MG63 (cell line): ENCODE data around the gene DPF3. TPM values are rescaled to one million over a fixed set of nuclear protein-coding genes. Genes with fewer than 3 reads are reported as not detected.

Experiments
- DNase-seq: peaks from one replicate; pipeline ENCODE4 v3.0.0-alpha.2; 2020
- H3K27me3 ChIP-seq: fragments of 250-450 bp; sonication (Bioruptor Pico); 2 replicates; pipeline ENCODE4 v1.5.1; 2020; ENCODE audit warnings: mild to moderate bottlenecking, moderate library complexity
- H3K36me3 ChIP-seq: fragments of 250-450 bp; sonication (Bioruptor Pico); 2 replicates; pipeline ENCODE4 v1.5.1; 2020; ENCODE audit warnings: mild to moderate bottlenecking, moderate library complexity
- H3K4me3 ChIP-seq: fragments of 250-450 bp; sonication (Bioruptor Pico); 2 replicates; pipeline ENCODE4 v1.5.1; 2020; ENCODE audit warnings: mild to moderate bottlenecking, moderate library complexity
- H3K9me3 ChIP-seq: fragments of 250-450 bp; sonication (Bioruptor Pico); 2 replicates; pipeline ENCODE4 v1.5.1; 2020; ENCODE audit warnings: mild to moderate bottlenecking, moderate library complexity
- total RNA-seq: library from RNA; depleted of rRNA; stranded (reverse); fragments of >200 nt; shearing (Covaris generic); gene quantifications from 2 replicates; pipeline ENCODE4 v1.2.3, GENCODE V29; 2014; ENCODE audit warnings: low replicate concordance

The DPF3 gene
- total RNA-seq, 1 experiment from 2014 or later = 2.3 TPM

DNA sequence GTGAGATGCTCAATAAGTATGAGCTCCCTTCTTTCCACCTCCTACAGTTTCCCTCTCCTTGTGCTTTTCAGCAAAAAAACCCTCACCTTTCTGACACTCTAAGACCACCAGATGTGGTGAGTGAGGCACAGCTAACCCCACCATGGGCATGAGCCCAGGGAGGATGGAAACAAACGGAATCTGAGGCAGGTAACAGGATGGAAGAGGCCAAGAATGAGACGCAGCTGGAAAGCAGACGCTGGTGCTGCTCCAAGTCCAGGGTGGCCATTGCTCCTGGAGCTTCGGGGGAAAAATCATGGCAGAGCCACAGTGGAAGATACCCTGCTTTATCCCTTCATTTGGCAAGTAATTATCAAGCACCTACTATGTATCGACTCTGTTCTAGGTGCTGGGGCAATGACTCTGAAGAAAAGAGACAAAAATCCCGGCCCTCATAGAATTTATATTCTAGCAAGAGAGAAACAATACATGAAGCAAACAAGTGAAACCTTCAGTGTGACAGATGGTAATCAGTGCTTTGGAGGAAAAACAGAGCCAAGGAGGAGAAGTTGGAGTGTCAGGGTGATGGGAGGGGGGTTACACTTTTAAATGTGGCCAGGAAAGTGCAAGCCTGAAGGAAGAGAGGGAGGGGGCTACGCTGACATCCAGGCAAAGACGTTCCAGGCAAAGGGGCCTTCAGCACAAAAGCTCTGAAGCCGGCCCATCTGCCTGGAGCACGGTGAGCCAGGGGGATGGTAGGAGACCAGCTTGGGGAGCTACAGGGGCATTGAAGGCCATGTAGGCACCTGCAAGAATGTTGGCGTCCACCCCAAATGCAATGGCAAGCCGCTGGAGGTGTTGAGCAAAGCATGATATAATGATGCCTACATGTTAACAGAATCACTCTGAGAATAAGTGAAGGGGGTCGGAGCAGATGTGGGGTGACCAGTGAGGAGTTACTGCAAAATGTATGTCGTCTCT is 154.2 kb downstream of the DPF3 start:
- H3K36me3 ChIP-seq = no peaks in the 10 kb centered on the region
- H3K4me3 ChIP-seq = no peak overlapping the region
- no peaks in the 10 kb centered on the region for H3K27me3 ChIP-seq
- no peak for DNase-seq
- H3K9me3 ChIP-seq = no peaks in the 10 kb centered on the region

DNA sequence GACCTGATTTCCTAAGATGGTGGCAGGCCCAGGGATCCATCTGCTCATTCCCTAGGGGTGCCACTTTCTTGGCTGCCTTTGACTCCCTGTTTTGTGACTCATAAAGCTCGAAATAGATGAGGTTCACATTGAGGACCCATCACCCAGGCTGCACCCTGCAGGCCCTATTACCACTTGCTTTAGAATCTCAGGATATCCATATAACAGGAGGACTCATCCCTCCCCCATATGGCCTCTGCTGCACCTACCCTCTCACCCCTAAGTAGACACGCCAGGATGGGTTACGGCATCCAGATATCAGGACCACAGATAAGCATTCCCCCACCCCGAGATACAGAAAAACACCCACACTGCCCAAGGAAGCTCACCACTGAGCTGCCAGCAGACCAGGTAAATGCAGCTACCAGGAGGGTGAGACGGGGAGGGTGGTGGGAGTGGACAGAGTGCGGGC is 155.7 kb downstream of the DPF3 start:
- Histone ChIP-seq H3K36me3 (no peaks in the 10 kb centered on the region), H3K4me3 (no peak overlapping the region), H3K27me3 (no peaks in the 10 kb centered on the region), H3K9me3 (no peaks in the 10 kb centered on the region)
- no peak for DNase-seq

GRCh38 chr14:72737560-72737943 is 156.3 kb downstream of the DPF3 start:
- no peaks in the 10 kb centered on the region for H3K9me3 ChIP-seq
- no peaks in the 10 kb centered on the region for H3K36me3 ChIP-seq
- DNase-seq = no peak
- H3K27me3 ChIP-seq = no peaks in the 10 kb centered on the region
- H3K4me3 ChIP-seq = no peak overlapping the region

GRCh38 chr14:72736786-72737559 is 156.9 kb downstream of the DPF3 start:
- Histone ChIP-seq H3K27me3 (no peaks in the 10 kb centered on the region), H3K36me3 (no peaks in the 10 kb centered on the region), H3K4me3 (no peak overlapping the region), H3K9me3 (no peaks in the 10 kb centered on the region)
- DNase-seq = no peak

GRCh38 chr14:72736308-72736707 is 157.6 kb downstream of the DPF3 start:
- H3K36me3 ChIP-seq = no peaks in the 10 kb centered on the region
- no peaks in the 10 kb centered on the region for H3K27me3 ChIP-seq
- no peaks in the 10 kb centered on the region for H3K9me3 ChIP-seq
- H3K4me3 ChIP-seq = no peak overlapping the region
- DNase-seq = peak; percentile 16

- no peaks in the 10 kb centered on the region for H3K36me3 ChIP-seq
- no peak for DNase-seq
- no peaks in the 10 kb centered on the region for H3K9me3 ChIP-seq
- no peaks in the 10 kb centered on the region for H3K27me3 ChIP-seq
- H3K4me3 ChIP-seq = no peak overlapping the region
Measured at GRCh38 chr14:72732022-72732780, 161.7 kb downstream of the DPF3 start.

- no peak for DNase-seq
- H3K9me3 ChIP-seq = no peaks in the 10 kb centered on the region
Measured at GRCh38 chr14:72731252-72732020, 162.5 kb downstream of the DPF3 start.

DNA sequence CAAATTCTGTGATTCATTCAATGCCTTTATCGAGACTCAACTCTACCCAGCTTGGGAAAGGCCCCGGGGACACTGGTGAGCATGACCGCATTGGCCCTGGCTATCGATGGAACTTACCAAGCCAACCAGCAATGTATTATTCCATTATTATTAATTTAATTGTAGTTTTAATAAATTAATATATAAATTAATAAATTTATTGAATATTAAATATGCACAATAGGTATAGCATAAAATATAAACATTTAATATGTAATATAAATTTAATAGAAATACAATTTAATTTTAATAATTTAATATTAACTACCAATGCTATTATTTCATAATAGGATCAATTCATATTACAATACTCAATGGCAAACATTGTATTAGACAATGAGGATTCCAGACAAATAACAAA is 163.4 kb downstream of the DPF3 start:
- H3K9me3 ChIP-seq = no peaks in the 10 kb centered on the region
- H3K27me3 ChIP-seq = no peaks in the 10 kb centered on the region
- DNase-seq = no peak
- H3K36me3 ChIP-seq = peaks cover 2% of the 10 kb centered on the region; the same call in 1 of the 2 replicates
- no peak overlapping the region for H3K4me3 ChIP-seq

More at GRCh38 chr14:72731252-72732020, 162.5 kb downstream of the DPF3 start:
- Histone ChIP-seq H3K27me3 (no peaks in the 10 kb centered on the region), H3K36me3 (no peaks in the 10 kb centered on the region; the same call in 1 of the 2 replicates), H3K4me3 (no peak overlapping the region)

DNA sequence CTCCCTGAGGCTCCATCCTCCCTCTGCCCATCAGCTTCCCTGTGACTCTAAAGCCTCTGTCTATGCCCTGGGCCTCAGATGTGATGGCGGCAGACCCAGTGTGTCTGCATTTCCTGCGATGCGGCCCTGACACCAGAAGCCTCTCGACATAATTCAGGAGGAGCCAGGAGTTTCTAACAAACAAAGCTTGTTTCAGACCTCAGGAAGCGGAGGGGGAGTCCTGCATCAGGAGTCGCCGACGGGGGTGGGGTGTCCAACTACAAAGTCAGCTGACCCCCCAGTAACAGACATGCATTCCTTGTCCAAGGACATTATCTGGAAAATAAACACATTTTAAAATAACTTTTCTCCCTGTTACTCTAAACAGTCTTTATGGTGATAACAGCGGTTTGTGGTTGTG is 167.5 kb downstream of the DPF3 start:
- H3K36me3 ChIP-seq = peaks cover 2% of the 10 kb centered on the region; the same call in 1 of the 2 replicates
- H3K4me3 ChIP-seq = no peak overlapping the region
- no peaks in the 10 kb centered on the region for H3K9me3 ChIP-seq
- no peak for DNase-seq
- no peaks in the 10 kb centered on the region for H3K27me3 ChIP-seq

- no peaks in the 10 kb centered on the region for H3K27me3 ChIP-seq
- peak; percentile 28 for DNase-seq
- H3K4me3 ChIP-seq = no peak overlapping the region
- H3K36me3 ChIP-seq = peaks cover 2% of the 10 kb centered on the region; the same call in 1 of the 2 replicates
- H3K9me3 ChIP-seq = no peaks in the 10 kb centered on the region
Measured at GRCh38 chr14:72723858-72724530, 169.9 kb downstream of the DPF3 start.

- DNase-seq = peak; percentile 15
- no peak overlapping the region for H3K4me3 ChIP-seq
Measured at GRCh38 chr14:72722201-72722785, 171.6 kb downstream of the DPF3 start.

GRCh38 chr14:72721083-72721482 is 172.8 kb downstream of the DPF3 start:
- no peak for DNase-seq
- H3K27me3 ChIP-seq = no peaks in the 10 kb centered on the region
- no peaks in the 10 kb centered on the region for H3K9me3 ChIP-seq
- H3K4me3 ChIP-seq = no peak overlapping the region
- peaks cover 2% of the 10 kb centered on the region; the same call in 1 of the 2 replicates for H3K36me3 ChIP-seq

More at GRCh38 chr14:72722201-72722785, 171.6 kb downstream of the DPF3 start:
- Histone ChIP-seq H3K27me3 (no peaks in the 10 kb centered on the region), H3K9me3 (no peaks in the 10 kb centered on the region), H3K36me3 (peaks cover 2% of the 10 kb centered on the region; the same call in 1 of the 2 replicates)

- Histone ChIP-seq H3K9me3 (no peaks in the 10 kb centered on the region), H3K4me3 (no peak overlapping the region), H3K36me3 (no peaks in the 10 kb centered on the region; the same call in 1 of the 2 replicates), H3K27me3 (no peaks in the 10 kb centered on the region)
- DNase-seq = no peak
Measured at GRCh38 chr14:72717220-72717619, 176.7 kb downstream of the DPF3 start.

GRCh38 chr14:72716476-72716875 is 177.4 kb downstream of the DPF3 start:
- no peaks in the 10 kb centered on the region; the same call in 1 of the 2 replicates for H3K36me3 ChIP-seq
- peak; percentile 67 for DNase-seq
- H3K4me3 ChIP-seq = no peak overlapping the region
- no peaks in the 10 kb centered on the region for H3K27me3 ChIP-seq
- no peaks in the 10 kb centered on the region for H3K9me3 ChIP-seq

DNA sequence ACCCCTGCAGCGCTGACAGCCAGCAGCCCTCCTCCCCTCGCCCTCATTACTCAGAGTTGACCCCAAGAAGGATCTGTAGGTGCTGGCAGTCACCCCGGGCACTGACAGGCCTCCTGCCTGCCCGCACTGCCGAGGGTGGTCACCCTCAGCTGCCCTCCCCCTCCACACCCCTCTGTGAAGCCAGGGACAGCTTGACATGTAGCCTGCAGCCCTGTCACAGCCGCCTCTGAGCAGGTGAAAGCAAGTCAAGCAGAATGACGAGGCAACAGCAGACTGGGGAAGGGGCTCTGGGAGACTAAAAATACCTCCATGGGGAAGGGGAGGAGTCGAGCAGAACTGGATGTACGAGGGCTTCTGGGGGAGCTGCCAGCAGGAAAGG is 178.1 kb downstream of the DPF3 start:
- Histone ChIP-seq H3K36me3 (no peaks in the 10 kb centered on the region; the same call in 1 of the 2 replicates), H3K27me3 (no peaks in the 10 kb centered on the region), H3K4me3 (no peak overlapping the region), H3K9me3 (no peaks in the 10 kb centered on the region)
- peak; percentile 78 for DNase-seq
